GM18517 (cell line): ENCODE measurements around the gene TBC1D14.
A peak's percentile ranks its signal among the peaks of the same experiment; 100 is the strongest.

Experiments
- ATAC-seq: cut with Tn5 transposase; IDR thresholded peaks from one replicate; pipeline ENCODE4 v1.9.1; 2021; ENCODE audit warnings: mild to moderate bottlenecking, moderate library complexity; ENCODE audit not compliant: unreplicated experiment

Gene TBC1D14

DNA sequence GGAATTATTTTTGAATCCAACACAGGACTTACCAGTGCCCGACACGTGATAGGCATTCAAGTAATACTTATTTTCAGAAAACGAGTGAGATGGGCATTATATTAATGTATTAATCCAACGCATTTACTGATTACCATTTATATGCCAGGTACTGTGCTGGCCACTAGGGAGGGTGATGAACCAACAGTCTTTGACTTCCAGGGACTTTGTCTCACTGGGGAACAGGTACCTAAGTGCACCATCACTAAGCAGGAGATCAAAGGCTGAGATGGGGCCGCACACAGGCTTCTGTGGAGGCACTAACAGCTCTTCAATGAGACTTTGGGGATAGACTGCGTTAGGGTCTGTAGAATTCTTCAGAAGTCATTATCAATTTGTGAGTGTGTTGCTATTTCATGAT lies 127.8 kb downstream of the TBC1D14 start:
- no peak for ATAC-seq

DNA sequence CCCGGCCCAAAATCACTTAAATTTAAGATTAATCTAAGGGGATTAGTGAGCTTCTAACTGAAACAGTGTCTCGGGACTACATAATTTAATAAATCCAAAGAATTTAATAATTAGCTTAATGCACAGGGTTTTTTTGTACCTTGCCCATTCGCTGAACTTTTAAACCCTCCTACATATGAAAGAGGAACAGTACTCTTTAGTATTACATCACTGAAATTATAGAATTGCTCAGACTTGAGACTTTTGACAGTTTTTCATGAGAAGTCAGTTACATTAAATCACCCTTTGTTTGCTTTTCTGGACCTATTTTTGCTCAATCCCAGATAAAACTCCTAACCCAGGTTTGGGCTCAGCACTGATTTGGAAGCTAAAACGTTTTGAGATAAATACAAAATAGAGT lies 131.1 kb downstream of the TBC1D14 start:
- no peak for ATAC-seq

DNA sequence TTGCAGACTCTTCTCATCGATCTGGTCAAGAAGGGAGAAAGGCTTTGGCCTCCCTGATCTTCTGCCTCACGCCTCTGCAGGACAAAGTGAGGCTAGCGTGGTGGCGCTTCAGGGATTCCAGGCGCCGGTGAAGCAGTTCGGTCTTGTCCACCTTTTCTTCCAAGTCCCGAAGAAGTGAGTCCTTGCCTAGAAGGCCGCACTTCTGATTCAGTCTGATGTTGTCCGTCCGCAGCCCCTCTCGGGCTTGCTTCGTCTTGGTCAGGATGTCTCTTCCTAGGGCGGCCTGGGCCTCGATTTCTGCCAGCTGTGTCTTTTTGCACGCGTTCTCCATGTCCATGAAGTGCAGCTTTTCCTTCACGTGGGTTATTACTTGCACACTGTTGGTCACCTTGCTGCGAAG lies 131.6 kb downstream of the TBC1D14 start:
- no peak for ATAC-seq

DNA sequence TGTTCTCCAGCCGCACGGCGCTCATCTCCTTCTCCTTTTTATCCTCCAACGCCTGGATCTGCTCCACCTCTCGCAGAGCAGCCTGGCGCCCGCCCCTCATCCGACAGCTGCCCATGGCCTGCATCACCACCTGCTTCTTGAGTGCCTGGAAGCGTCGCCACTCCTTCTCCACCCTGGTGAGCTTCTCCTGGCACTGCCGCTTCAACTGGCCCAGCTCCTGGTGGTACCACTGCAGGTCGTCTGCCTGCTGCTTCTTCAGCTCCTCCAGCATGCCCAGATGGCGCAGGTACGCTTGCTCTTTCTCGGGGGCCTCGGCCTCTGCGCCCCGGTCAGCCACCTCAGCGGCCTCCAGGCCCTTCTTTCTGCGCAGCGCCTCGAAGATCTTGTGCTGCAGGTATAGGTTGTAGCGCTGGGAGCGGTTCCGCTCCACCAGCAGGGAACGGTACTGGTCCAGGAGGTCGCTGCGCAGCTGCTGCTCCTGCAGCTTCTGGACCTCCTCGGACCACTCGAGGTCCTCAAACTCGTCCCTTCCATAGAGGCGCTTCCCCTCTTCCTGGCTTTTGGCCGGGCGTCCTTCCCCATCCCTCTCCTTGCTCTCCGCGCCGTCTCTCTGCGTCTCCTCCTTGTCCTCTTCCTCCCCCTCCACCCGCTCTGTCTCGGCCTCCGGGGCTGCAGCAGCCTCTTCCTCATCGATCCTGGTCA lies 132.3 kb downstream of the TBC1D14 start:
- no peak for ATAC-seq

DNA sequence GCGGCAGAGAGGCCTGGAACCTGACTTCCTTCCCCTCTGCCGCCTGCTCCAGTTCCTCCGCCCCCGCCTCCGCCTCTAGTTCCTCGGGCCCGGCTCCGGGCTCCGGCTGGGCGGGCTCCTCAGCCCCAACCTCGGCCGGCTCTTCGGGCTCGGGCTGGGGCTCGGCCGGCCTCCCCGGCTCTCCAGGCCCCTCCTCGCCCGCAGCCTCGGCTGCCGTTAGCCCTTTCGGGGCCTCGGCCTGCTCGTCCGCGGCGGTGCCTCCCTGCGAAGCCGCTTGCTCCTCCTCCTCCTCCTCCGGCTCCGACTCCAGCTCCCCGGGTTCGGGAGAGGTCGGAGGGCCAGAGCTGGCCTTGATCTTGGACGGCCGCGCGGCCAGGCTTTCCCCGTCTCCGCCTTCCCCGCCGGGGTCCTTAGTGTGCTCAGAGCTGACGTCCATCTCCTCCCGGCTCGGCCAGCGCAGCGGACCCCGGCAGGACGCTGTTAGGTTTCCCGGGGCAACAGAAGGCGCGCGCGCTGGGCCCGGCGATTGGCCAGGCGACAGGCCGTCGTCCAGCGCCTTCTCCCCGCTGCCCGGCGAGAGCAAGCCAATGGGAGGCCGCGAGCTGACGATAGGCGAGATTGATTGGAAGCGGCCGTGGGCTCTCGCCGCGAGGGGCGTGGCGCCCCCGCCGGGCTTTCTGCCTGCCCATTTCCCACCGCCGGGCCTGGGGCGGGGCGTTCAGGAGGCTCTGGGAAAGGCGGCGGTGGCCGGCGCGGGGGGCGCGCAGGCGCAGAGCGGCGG lies 133.1 kb downstream of the TBC1D14 start:
- peak; percentile 73 for ATAC-seq

DNA sequence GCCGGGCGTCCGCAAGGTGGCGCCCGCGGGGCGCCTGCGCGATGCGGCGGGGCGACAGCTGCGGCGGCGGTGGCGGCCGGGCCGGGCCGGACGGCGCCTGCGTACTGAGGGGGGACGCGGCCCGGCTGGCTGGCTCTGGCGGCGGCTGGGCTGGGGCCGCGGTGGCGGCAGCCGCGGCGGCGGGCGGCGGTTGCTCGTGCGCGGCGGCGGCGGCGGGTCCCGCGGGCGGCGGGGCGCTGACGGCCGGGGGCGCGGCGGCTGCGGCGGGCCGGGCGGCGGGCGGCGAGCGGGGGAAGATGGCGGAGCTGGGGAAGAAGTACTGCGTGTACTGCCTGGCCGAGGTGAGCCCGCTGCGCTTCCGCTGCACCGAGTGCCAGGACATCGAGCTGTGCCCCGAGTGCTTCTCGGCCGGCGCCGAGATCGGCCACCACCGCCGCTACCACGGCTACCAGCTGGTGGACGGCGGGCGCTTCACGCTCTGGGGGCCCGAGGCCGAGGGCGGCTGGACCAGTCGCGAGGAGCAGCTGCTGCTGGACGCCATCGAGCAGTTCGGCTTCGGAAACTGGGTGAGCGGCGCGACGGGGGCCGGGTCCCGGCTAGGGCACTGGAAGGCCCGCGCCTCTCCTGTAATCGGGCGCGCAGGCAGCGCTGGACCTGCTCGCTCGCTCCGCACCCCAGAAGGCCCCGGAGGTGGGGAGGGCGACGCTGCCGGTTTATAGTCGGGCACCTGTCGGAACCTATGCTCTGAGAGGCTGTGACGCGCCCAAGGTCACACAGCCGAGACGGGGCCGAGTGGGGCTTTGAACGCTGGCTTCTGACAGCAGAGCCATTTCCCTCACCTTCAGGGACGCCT lies 133.9 kb downstream of the TBC1D14 start, which contains the start of gene TADA2B:
Gene TADA2B (plus strand): TSS at position 89 of the 853 bp plus-strand sequence. CDS start 208 bp downstream, at position 297.
- peak; percentile 28 for ATAC-seq

DNA sequence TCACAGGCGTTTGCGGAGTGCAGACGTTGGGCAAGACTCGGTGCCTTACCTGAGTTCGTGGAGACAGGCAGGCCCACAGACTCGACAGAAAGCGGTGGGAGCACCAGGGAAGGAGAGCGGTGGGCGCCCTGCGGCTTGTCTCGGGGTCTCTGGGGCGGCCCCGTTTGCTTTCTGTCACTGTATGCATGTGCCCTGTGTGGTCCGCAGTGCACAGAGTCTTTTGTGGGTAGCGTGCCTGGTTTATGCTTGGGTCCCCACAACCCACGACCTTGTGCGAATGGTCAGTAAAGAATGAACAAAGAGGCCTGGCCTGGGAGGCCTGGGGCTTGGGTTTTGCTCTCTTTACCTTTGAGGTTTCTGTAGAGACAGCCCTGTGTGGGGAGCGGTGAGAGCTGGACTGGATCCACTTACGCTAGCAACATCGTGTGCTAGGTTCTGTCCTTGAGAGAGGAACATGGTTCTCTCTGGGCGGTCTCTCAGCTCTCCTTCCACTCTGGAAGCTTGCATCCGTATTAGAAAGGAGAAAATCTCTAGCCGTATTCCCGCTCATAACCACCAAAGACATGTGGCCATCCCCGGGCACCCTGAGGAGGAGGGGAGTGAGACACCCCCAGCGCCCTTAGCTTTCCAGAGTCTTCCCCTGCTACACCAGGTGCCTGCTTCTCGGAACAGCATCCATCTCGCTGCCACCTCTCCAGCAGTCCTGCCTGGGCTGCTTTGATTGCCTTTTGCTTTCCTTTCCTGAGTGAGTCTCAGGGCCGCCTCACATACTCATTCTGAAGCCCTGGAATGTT lies 134.7 kb downstream of the TBC1D14 start:
- ATAC-seq: no peak

DNA sequence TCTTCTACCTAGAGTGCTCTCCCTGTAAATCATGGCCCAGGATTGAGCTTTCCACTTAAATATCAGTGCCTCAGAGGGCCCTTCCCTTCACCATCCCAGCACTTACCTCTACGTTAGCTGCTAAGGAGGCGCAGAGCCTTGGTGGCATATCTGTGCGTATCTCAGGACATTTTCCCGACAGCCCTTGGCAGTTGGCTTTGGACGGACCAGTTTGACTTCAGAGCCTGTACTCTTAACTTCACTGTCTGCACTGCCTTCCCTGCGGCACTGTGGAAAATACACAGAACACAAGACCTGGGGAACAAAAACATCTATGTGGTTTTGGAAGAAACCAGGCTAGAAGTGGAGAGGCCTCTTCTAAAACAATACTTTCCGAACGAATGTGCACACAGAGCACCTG lies 135.9 kb downstream of the TBC1D14 start:
- no peak for ATAC-seq

DNA sequence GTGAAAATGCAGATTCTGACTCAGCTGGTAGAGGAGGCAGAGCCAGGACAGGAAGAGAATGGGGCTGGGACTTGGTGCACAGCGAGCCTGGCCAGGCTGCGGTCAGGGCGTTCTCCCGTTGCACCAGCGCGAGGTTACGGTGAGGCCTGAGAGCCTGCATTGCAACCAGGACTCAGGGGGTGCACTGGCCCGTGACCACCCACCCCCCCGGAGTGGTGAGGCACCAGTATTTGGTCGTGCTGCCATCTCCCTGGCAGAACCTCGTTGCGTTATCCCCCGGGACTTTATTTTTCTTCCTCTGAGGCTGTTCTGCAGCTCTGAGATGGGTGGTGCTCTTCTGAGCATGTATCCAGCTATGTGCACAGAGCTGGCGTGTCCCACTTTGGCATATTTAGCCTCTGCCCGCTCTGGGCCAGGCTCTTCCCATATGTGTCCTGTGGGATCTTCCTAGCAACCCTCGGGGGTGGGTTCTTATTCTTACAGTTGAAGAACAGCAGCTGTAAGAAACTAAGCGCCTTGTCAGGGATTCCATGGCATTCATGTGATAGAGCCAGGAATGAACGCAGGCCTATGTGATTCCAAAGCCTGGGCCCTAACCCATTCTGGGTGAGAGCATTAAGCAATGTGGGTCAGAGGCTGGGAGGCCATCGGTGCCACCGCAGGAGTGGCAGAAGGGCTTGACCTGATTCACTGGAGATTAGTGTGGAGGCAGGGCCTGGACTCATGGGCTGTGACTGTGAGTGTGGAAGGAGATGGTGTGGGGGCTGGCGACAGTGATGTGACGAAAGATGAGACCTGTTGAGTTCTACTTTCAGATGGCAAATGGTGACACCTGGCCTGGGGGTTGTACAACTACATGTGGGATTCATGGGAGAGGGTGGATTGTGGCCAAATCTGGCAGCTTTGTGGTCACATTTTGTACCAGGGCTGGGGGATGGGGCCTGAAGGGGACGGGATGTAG lies 136.6 kb downstream of the TBC1D14 start:
- ATAC-seq: peak; percentile 32

DNA sequence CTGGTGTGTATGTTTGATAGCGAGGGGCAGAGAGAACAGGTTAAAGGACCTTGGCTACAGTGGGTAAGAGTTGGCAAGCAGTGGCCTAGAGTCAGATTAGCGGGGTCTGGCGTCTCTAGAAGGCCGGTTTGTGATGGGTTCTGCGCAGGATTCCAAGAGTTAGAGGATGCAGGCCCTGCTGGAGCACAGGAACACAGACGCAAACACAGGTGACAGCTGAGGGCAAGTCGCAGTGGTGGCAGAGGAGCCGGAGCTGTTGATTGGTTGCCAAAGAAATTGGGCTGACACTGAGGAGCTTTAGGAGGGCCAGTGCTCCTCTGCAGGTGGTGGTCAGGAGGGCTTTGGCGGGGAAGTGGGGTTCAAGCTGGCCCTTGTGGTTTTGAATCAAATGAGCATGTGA lies 137.3 kb downstream of the TBC1D14 start:
- no peak for ATAC-seq

DNA sequence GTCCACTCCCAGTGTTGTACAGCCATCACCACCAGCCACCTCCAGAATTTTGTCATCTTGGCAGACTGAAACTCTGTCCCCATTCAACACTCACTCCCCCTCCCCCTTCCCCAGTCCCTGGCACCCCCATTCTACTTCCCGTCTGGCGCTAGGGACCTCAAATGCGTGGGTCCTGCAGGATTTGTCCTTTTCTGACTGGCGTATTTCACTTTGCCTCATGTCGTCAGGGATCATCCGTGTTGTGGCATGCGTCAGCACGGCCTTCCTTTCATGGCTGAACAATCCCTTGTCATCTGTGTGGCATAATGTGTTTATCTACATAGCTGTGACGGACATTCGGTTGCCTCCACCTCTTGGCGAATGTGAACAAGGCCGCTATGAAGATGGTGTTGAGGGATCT lies 139.0 kb downstream of the TBC1D14 start:
- ATAC-seq: no peak

DNA sequence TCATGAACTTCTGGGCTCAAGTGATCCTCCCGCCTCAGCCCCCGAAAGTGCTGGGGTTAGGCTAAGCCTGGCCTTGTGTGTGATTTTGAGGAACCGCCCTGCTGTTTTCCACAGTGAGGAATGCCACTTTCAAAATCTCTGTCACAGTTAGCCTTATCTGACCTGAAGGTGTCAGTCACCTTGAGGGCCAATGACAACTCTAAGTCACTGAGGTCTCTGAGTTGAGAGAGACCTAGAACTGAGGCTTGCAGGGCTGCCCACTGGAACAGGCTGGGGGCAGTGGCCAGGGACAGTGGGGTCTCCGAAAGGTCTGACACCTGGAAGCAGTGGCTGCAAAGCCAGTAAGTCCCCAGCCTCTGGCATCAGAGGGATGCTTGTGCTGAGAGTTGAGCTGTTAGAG lies 139.7 kb downstream of the TBC1D14 start:
- ATAC-seq: no peak

DNA sequence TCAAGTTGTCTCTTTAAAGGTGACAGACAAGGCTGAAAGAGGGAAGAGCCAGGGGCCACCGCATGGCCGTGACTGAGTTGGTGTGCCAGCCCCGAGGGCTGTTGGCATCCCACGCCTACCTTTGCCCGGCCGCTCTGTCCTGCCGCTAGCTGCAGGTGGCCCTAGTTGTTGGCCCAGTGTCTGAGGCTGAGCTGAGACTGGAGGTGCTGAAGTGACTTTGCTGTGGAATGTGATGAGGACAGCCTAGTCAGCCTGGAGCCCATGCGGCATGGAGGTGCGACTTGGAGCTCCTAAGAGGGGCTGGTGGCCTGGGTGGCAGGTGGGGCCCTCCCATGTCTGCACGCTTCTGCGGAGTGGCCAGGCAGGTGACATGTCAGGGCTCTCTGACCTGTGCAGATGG lies 140.1 kb downstream of the TBC1D14 start:
- ATAC-seq: no peak

DNA sequence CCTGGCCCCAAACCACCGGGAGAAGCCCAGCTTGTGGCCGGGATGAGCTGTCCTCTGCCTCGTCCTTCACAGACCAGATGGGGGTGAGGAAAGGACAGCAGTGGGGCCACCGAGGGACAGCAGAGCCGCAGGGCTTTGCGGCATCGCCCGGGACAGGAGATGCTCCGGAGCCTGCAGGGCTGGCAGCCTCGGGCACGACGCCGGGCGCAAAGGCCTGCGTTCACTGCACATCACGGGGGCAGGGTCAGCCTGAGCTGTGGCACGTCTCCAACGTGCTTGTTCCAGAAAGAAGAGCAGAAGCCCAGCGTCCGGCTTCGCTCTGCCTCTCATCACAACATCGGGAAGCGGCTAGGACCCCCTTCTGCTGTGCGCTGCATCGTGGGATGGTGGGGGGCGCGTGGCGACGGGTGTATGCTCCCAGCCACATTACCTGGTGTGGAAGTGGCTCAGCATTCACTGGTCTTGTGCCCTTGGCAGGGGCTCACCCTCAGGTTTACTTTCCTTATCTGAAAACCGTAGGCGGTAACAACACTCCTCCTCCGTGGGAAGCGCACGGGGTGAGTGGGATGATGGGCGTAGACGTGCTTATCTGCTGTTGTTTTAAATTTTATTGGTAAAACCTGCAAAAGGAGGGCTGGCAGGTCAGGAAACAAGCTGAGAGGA lies 141.0 kb downstream of the TBC1D14 start:
- ATAC-seq: no peak

DNA sequence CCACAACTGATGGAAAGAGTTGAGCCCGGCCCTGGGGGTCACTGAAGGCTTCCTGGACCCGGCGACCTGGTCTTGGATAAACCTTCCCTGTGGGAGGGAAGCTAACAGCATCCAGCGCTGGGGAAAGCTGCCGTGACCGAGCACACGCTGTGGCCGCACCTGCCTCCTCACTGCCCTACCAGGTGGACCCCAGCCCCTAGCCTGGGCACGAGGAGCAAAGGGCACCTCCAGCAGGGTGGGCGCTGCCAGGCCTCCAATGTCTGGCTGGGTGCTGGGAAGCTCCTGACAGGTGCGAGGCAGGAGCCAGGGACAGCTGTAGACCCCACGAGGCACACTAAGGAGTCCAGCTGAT lies 141.5 kb downstream of the TBC1D14 start:
- no peak for ATAC-seq

DNA sequence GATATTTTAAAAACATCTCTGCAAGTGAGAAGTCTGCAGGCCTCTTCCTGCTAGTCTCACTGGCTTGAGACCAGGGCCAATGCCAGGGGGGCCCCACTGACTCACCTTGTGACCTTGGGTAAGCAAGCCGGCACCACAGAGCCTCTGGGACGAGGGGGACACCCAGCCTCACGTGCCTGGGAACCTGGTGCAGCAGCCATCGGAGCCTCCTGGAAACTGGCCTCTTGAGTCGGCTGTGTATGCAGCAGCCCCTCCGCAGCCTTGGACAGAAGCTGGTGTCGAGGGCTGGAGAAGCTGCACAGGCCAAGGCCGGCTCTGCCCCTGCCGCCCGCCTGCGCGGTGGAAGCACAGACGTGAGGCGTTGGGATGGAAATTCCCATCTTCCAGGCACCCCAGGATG lies 142.3 kb downstream of the TBC1D14 start:
- no peak for ATAC-seq

DNA sequence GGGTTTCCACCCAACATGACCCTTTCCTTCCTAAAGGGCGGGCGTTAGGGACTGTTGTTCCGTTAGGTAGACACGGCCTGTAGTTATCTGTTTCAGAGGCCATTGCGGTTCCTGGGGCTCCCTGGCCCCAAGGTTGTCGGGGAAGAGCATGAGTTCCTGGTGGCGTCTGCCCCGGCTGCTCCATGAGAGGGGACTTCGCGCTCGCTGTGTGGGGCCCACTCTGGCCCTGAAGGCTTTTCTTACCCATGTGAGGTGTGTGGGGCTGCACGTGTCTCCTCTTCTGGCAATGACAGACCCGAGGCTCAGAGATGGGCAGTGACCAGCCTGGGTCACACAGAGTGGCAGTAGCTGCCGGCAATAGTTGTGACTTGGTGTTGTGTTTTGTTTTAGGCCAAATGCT lies 142.7 kb downstream of the TBC1D14 start:
- ATAC-seq: no peak

DNA sequence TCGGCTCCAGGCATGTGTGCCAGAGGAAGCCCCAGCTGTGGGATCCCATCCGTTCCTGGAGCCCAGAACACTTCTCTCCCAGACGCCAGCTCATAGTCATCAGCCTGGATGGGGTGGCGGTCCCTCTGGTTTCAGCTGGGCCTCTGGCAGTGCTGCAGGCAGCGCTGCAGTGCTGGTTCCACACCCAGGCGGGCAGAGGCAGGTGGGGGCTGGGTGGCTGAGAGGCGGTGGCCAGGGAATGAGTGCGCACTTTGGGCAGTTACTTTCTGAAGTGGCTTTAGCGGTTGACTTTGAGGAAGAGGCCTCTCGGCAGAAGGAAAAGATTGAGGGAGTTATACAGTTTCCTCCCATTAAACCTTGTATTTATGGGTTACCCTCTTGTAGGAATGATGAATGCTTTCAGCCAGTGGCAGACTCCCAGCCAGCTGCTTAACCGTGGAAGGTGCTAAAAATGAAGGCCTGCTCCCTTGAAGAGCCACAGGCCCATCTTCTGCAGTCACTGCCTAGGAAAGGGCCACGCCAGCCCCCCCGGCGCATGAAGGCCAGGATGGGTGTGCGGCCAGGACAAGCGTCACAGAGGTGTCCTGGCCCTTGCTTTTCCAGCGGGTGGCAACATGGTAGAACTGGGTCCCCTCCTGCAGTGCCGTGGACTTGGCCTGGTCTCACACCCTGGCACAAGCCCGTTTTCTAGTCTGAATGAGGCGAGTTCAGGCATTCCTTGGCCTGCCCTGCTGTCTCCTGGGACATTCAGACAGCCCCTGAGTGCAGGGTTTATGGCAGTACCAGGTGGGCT lies 143.5 kb downstream of the TBC1D14 start:
- ATAC-seq: no peak
